ENCODE measurements around the gene SLCO4C1. TPM values are rescaled to one million over a fixed set of nuclear protein-coding genes. Genes with fewer than 3 reads are reported as not detected.

SLCO4C1 gene
- total RNA-seq, 2 donors from 2014 or later, result 0.13 to 0.17 TPM

Other genes with a start within 250 kb of the SLCO4C1 start
- not detected for gene SLCO6A1, start 202.7 kb upstream of the SLCO4C1 start, total RNA-seq

Data from T-helper 17 cell (primary cell).